Lower lobe of right lung (tissue), 2 donors: ENCODE results near the gene PTPRT. TPM values are rescaled to one million over a fixed set of nuclear protein-coding genes. Genes with fewer than 3 reads are reported as not detected.

Experiments used
- ATAC-seq, 2 donors: fragments of 200-7000 bp; cut with Tn5 transposase; one replicate each; pipeline ENCODE4 v1.9.1; 2020 to 2022; ENCODE audit warnings: mild to moderate bottlenecking in 2 of 2, moderate library complexity in 2 of 2
- DNase-seq: peaks from one replicate; pipeline ENCODE4 v3.0.0-alpha.2; 2020
- H3K27ac ChIP-seq: fragments of 200-600 bp; one replicate; pipeline ENCODE4 v1.8.0; 2022
- H3K27me3 ChIP-seq: fragments of 200-600 bp; one replicate; pipeline ENCODE4 v1.8.0; 2022; ENCODE audit warnings: low read depth
- H3K36me3 ChIP-seq: fragments of 200-600 bp; one replicate; pipeline ENCODE4 v1.8.0; 2022; ENCODE audit warnings: mild to moderate bottlenecking
- H3K4me1 ChIP-seq: fragments of 200-600 bp; one replicate; pipeline ENCODE4 v1.8.0; 2022
- H3K4me3 ChIP-seq: fragments of 200-600 bp; one replicate; pipeline ENCODE4 v1.8.0; 2022; ENCODE audit warnings: mild to moderate bottlenecking
- H3K9me3 ChIP-seq: fragments of 200-600 bp; one replicate; pipeline ENCODE4 v1.8.0; 2022
- intact Hi-C: fragments of 100-400 bp; cut with DNase I; formaldehyde crosslinking; loops from one replicate; pipeline ENCODE4 v1.11.0; 2022
- total RNA-seq: library from RNA; stranded (reverse); fragmentation: NEBNext Ultra II Directional; extraction: Animal tissue kit (Norgen Biotek cat#: 25700); gene quantifications from one replicate; pipeline ENCODE4 v1.2.1, GENCODE V29; 2021
- TF ChIP-seq, protein P1 (sequence below): fragments of 200-600 bp; IDR thresholded peaks from one replicate; pipeline ENCODE4 v1.8.0; 2022; ENCODE audit warnings: antibody characterized with exemption, mild to moderate bottlenecking
- donor health status: DM: no; HTN: yes; CAD: no; lungs with severe emphysema.

The PTPRT gene
- total RNA-seq, 1 donor from 2014 or later = 8.0 TPM

DNA sequence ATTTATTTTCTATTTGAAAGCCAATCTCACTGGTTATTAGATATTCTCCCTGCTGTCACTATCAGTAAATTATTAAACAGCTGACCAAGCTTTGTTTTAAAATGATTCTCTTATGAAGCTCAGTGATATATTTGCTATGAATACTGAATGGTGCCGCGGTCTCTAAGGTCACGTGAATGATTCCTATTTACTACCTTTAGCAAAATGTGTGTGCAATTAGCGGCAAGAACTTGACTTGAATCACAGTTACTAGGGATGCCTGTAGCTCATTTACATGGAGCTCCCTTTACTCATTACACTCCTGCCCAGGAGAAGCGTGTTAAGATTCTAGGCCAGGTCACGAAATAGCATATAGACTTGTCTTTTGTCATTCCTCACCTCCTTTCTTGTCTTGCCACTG is 12.4 kb upstream of the PTPRT start:
- TF ChIP-seq, protein P1, sequence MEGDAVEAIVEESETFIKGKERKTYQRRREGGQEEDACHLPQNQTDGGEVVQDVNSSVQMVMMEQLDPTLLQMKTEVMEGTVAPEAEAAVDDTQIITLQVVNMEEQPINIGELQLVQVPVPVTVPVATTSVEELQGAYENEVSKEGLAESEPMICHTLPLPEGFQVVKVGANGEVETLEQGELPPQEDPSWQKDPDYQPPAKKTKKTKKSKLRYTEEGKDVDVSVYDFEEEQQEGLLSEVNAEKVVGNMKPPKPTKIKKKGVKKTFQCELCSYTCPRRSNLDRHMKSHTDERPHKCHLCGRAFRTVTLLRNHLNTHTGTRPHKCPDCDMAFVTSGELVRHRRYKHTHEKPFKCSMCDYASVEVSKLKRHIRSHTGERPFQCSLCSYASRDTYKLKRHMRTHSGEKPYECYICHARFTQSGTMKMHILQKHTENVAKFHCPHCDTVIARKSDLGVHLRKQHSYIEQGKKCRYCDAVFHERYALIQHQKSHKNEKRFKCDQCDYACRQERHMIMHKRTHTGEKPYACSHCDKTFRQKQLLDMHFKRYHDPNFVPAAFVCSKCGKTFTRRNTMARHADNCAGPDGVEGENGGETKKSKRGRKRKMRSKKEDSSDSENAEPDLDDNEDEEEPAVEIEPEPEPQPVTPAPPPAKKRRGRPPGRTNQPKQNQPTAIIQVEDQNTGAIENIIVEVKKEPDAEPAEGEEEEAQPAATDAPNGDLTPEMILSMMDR = no peak
- H3K27me3 ChIP-seq = peaks cover 3% of the 10 kb centered on the region
- no peaks in the 10 kb centered on the region for H3K9me3 ChIP-seq
- H3K4me3 ChIP-seq = no peak overlapping the region
- no peaks in the 10 kb centered on the region for H3K4me1 ChIP-seq
- no peak overlapping the region for H3K27ac ChIP-seq
- intact Hi-C loops = no loop called here
- DNase-seq (no peak), ATAC-seq (no peak)
- H3K36me3 ChIP-seq = no peaks in the 10 kb centered on the region

DNA sequence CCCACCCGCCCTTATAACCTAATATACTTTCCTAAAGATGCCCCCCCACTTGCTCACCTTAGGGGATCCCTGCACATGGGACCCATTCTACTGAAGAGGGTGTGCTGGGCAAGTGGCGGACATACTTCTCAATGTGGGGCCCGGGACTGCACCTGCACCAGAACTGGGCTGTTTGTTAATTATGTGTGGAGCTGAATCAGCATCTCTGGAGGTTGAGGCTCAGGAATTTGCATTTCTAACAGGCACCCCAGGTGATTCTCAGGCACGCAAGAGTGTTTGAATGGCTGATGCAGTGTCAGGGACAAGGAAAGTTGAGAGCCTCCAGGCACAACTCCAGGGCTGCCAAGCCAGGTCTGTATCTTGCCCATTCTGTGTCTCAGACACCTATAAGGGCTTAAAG is 8.9 kb upstream of the PTPRT start:
- H3K36me3 ChIP-seq = no peaks in the 10 kb centered on the region
- DNase-seq = no peak
- H3K4me1 ChIP-seq = no peaks in the 10 kb centered on the region
- TF ChIP-seq, protein P1 = no peak
- H3K27me3 ChIP-seq = peaks cover 3% of the 10 kb centered on the region
- intact Hi-C loops = no loop called here
- no peak overlapping the region for H3K27ac ChIP-seq
- ATAC-seq = no peak
- H3K9me3 ChIP-seq = no peaks in the 10 kb centered on the region
- H3K4me3 ChIP-seq = no peak overlapping the region

DNA sequence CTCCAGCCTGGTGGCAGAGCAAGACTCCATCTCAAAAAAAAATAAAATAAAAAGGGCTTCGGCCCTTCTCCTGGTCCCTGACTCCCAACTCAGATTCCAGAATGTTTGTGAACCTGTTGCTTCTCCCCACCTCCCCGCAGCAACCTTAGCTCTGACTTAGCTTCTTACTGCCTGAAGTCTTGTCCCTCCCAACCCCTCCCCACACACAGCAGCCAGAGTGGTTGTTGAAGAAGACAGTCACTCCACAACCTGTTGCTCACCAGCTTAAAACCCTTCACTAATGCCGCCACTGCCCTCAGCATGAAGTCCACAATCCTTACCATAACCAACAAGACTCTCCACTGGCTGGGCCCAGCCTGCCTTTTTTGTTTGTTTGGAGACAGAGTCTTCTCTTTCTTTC is 6.5 kb upstream of the PTPRT start:
- no peak overlapping the region for H3K4me3 ChIP-seq
- H3K27me3 ChIP-seq = peaks cover 16% of the 10 kb centered on the region
- intact Hi-C loops = no loop called here
- H3K9me3 ChIP-seq = no peaks in the 10 kb centered on the region
- no peak overlapping the region for H3K27ac ChIP-seq
- no peaks in the 10 kb centered on the region for H3K4me1 ChIP-seq
- ATAC-seq = no peak
- TF ChIP-seq, protein P1 = no peak
- H3K36me3 ChIP-seq = no peaks in the 10 kb centered on the region
- DNase-seq = no peak

DNA sequence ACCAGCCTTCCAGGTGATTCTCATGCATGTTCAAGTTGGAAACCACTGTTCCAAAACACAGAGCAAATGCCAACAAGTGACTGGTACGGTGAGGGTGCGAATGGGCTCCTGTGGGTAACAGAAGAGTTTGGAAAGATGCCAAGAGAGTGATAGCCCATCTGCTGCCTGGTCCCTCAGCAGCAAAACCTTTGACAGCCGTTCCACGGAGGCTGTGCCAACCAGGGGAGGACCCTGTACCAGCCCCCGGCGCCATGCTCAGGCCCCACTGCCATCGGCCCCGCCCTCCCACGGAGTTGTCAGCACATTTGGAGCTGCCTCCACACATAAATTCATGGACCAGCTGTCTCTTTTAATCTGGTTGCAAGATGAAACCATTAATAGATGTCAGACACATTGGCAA is 4.4 kb upstream of the PTPRT start:
- H3K27me3 ChIP-seq = peaks cover 28% of the 10 kb centered on the region
- intact Hi-C loops = no loop called here
- H3K27ac ChIP-seq = no peak overlapping the region
- TF ChIP-seq, protein P1 = no peak
- no peaks in the 10 kb centered on the region for H3K36me3 ChIP-seq
- no peaks in the 10 kb centered on the region for H3K9me3 ChIP-seq
- no peak for DNase-seq
- no peak for ATAC-seq
- no peak overlapping the region for H3K4me3 ChIP-seq
- peaks cover 3% of the 10 kb centered on the region for H3K4me1 ChIP-seq

DNA sequence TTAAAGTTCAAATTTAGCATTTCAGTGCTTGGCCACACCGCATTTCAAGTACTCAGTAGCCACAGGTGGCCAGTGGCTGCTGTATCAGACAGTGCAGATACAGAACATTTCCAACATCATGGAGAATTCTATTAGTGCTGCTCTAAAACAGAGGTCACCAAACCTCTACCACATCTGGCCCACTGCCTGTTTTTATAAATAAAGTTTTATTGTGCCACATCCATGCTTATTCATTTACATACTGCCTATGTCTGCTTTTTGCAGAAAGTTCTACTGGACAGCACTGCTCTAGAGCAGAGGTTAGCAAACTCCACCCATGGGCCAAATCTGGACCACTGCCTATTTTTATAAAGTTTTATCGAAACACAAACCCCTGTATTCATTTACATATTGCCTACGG is 3.7 kb upstream of the PTPRT start:
- H3K27me3 ChIP-seq = peaks cover 35% of the 10 kb centered on the region
- peaks cover 7% of the 10 kb centered on the region for H3K4me1 ChIP-seq
- intact Hi-C loops = no loop called here
- ATAC-seq = no peak
- TF ChIP-seq, protein P1 = no peak
- no peak overlapping the region for H3K27ac ChIP-seq
- no peaks in the 10 kb centered on the region for H3K36me3 ChIP-seq
- H3K9me3 ChIP-seq = no peaks in the 10 kb centered on the region
- H3K4me3 ChIP-seq = no peak overlapping the region
- no peak for DNase-seq
